GOT3 (cell line): ENCODE measurements around the gene MLN.

Experiments used
- DNase-seq: peaks from one replicate; lab custom pipeline; 2025; ENCODE audit warnings: mixed read lengths; lab: John Stamatoyannopoulos, UW

The MLN gene, protein sequence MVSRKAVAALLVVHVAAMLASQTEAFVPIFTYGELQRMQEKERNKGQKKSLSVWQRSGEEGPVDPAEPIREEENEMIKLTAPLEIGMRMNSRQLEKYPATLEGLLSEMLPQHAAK

GRCh38 chr6:33803571-33804053, at the start of gene MLN:
MLN (minus strand) TSS chr6:33804003; CDS start chr6:33801163, 2,840 bp downstream.
- DNase-seq = no peak

DNA sequence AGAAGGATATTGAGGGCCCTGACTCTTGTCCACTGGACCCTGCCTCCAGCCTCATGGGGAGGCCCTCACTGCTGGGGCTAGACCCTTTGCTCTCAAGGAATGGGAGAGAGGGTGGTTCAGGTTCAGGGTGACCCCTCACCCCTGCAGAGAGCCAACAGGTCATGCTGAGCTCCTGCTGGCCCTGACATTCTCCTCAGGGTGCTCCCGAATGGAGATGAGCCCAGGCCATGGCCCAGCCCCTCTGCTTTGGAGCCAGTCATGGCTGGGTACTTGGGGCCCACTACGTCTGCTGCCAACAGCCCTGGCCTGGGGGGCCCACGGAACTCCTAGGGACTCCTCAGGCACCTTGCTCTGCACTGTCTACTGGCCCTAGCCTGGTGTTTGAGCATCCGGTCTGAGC, 49.2 kb upstream of the MLN start:
- no peak for DNase-seq

- no peak for DNase-seq
These were observed 48.2 kb upstream of the MLN start for GRCh38 chr6:33851959-33852358.

GRCh38 chr6:33850869-33851541, 47.2 kb upstream of the MLN start:
- DNase-seq = no peak

DNA sequence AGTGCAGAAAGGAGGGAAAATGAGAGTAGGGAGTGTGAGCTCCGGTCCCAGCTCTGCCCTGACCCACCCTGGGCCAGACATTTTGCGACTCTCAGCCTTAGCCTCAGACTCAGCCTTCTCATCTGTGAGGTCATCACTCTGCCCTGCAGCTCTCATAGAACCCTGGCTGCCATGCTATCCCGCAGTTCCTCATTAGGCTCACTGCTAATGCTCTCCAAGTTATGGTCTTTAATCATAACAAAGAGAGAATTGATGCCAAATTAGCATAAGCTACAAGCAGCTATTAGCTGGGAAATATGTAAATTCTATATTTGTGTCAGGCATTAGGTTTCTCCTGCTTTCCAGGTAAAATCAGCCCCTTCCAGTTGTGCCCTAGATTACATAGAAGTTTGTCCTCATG, 46.5 kb upstream of the MLN start:
- no peak for DNase-seq

GRCh38 chr6:33849500-33850075, 45.8 kb upstream of the MLN start:
- no peak for DNase-seq

DNA sequence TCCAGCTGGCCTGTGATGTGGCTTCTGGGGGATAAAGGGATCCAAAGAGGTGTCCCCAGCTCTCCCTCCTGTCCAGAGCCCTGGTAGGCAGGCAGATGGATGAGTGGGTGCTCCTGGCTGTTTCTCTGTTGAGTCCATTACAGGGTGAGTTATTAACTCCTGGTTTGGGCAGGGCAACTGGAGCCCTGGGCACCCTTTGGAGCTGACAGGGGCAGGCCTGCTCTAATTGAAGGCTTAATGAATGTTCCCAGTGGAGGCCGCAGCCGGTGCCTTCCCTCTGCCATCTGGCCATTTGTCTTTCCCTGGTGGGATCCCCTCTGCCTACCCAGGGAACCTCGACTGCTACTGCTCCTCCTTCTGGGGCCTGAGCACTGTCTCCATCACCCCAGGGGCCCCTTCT, 44.7 kb upstream of the MLN start:
- DNase-seq = no peak

DNA sequence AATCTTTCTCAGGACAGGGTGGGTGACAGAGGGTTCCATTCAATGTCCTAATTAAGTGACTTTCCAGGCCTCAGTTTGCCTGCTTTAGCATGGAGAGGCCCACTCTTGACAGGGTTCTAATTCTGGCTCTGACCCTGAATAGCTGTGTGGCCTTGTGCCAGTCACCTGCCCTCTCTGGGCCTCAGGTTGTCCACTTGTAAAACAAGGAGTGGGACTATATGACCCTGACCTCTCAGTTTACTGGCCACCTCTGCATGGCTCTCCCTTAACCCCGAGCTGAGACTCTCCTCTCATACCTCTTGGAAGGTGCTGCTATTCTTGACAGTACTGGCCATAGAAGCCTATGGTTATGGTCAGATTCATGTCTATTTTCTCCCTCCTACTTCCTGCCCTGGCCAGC, 44.1 kb upstream of the MLN start:
- DNase-seq = no peak

DNA sequence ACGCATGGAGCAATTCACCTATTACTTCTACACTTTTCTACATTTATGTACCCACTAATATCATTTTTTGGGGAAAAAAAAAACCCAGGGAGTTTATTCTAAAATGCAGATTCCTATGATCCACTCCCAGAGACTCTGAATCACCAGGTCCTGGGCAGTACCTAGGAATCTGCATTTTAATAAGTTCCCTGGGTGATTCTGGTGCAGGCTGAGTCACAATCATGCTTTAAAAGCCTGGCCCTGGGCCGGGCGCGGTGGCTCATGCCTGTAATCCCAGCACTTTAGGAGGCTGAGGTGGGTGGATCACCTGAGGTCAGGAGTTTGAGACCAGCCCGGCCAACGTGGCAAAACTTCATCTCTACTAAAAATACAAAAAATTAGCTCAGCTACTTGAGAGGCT, 43.3 kb upstream of the MLN start:
- no peak for DNase-seq

- DNase-seq = no peak
These were observed 42.4 kb upstream of the MLN start for GRCh38 chr6:33846226-33846625.

DNA sequence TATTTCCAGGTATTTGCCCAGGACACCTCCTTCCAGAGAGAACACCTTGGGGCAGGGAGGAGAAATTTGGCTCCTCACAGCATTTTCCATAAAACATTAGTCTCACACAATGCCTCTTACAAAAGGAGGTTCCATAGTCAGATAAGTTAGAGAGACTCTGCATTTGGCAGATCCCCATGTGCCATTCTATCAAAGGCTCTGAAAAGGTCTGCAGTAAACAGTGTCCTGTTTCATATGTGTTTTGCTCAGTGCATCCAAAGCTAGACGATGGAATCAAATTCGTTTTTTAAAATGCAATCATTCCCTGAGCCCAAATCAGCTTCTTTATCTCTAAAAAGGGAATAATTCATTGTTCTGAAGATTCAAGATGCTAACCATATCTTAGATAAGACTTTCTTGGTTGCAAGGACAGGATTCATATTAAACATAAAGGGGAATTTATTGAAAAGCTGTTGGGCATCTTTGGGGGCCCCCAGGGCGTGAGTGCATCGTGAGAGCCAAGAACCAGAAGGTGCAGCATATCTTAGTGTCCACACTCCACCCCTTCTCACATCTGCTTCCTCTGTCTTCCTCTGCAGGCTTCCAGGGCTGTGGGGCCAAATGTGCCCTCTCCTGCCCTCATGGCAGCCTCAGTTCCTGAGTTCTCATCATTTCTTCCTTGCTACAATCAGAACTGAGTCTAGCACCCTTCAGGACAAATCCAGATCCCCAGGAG, 41.4 kb upstream of the MLN start:
- DNase-seq = no peak

- DNase-seq = no peak
These were observed 39.6 kb upstream of the MLN start for GRCh38 chr6:33843131-33844121.

DNA sequence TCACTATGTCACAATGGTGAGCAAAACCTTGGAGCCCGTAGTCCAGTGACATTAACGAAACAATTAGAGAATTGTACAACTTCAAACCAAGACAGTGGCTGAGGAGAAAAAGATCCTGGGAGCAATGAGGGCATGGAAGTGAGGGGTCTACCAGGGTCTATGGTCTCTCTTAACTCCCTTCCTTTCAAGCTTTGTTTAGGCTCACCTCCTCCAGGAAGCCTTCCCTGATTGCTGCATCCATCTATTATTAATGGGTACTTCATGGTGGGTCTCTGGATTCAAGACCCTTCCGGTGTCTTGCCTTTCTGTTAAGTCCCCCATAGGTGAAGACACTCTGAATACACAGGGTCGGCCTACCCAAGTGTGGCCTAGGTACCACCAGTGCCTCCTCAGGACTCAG, 38.1 kb upstream of the MLN start:
- no peak for DNase-seq

DNA sequence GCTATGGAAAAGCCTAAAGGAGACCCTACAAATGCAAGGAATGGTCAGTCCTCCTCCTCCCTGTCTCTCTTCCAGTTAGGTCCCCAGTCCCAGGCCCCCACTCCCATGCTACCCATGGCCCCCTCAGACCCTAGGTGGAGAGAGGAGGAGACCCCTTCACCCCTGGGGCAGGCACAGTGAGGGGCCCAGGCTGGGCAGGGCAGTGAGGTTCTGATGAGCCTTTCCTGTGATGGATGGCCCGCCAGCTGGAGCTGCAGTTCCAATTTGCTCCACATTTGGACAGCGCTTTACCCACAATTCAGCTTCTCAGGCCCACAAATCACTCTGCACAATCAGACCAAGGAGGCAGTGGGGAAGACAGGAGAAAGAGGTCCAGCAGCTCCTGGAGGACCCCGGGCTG, 37.3 kb upstream of the MLN start:
- DNase-seq = no peak

- peak; percentile 66 for DNase-seq
These were observed 36.5 kb upstream of the MLN start for GRCh38 chr6:33840048-33840926.

DNA sequence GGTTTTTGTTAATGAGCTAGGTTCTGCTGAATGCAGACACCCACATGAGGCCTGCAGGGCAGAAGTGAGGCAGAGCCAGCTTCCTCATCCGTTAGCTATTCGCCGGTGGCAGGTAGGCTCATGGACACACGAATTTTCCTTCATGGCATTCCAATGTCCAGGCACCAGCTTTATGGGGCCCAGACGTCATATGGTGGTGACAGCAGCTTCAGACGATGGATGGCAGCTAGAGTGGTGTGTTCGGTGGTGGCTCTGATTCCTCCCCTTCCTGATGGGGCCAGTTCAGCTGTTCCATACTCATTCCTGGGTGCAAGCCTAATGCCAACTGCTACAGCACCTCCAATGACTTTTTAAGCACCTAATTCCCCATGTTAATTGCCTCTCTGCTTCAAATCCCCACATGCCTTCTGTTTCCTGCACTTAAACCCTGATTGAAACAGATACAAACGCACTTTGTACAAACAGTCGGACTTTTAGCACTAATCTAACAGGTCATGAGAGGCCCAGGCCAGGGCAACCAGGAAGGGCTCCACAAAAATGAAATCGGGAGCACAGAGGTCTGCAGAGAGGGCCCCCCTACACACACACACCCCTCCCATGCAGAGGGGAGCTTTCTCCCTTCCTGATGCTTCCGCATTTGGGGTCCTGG, 35.7 kb upstream of the MLN start:
- no peak for DNase-seq

DNA sequence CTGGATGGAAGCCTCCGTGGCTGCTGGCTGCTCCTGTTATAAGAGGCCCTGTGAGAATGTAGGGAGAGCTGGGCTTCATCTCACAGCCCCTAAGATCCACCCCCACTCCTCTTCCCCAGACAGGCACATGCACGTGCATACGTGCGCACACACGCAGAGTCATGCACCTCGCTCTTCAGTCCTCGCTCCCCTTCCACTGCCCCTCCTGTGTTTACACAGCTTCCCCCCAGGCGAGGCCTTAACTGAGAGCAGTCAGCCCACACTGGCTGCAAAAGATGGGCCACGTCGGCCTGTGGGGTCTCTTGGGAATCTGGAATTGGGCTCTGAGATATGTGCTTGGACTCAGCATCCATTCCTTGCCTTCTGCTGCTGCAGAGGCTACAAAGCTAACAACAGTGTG, 35.2 kb upstream of the MLN start:
- no peak for DNase-seq

DNA sequence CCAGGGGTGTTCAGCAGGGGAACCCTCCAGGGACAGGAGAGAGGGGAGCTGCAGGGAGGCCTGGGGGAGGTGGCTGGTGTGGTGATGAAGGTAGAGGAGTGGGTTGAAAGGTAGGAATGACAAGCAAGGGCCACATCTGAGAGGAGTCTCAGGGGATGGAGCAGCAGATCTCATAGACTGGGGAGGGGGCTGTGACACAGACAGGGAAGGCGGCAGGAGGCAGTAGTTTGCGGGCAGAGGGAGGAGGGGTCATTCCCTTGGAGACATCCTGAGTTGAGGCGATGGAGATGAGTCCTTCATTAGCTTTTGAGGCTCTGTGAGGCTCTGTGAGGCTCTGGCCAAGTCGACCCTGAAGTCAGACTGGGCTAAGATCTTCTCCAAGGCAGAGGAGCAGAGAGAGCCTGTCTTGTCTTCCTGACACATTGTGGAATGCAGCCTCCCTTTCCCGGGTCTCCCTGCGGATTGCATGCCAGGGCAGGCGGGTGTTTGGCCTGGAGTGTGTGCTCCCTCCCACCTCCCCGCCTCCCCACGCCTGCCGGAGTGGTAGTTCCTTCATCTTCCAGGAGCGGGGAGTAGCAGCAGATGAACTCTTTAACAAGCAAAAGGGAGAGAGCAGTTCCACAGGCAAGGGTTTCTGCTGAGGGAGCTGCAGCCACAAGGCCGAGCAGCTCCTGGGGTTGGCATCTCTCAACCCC, 34.3 kb upstream of the MLN start:
- DNase-seq = no peak

GRCh38 chr6:33836806-33837469, 33.1 kb upstream of the MLN start:
- DNase-seq = no peak
